ENCODE measurements around the gene RPL27. TPM values are rescaled to one million over a fixed set of nuclear protein-coding genes. Genes with fewer than 3 reads are reported as not detected.

Gene RPL27
- total and polyA plus RNA-seq, 2 of the 13 experiments (the other 11 are each of a cell fraction or from before 2014, with no cell fraction given), result 1,585 to 5,840 TPM

GRCh38 chr17:42997984-42998938 is at the start of gene RPL27 (continued):
- TF ChIP-seq, protein P1, sequence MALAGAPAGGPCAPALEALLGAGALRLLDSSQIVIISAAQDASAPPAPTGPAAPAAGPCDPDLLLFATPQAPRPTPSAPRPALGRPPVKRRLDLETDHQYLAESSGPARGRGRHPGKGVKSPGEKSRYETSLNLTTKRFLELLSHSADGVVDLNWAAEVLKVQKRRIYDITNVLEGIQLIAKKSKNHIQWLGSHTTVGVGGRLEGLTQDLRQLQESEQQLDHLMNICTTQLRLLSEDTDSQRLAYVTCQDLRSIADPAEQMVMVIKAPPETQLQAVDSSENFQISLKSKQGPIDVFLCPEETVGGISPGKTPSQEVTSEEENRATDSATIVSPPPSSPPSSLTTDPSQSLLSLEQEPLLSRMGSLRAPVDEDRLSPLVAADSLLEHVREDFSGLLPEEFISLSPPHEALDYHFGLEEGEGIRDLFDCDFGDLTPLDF (CRISPR knock-in tag; IDR thresholded peaks at IDR 0.05), result peak; percentile 96
- TF ChIP-seq ZNF44 (CRISPR knock-in tag; IDR thresholded peaks at IDR 0.05), result peak; percentile 97
- peak; percentile 97 for TF ChIP-seq ARNTL (CRISPR knock-in tag; IDR thresholded peaks at IDR 0.05)
- TF ChIP-seq, protein P2, sequence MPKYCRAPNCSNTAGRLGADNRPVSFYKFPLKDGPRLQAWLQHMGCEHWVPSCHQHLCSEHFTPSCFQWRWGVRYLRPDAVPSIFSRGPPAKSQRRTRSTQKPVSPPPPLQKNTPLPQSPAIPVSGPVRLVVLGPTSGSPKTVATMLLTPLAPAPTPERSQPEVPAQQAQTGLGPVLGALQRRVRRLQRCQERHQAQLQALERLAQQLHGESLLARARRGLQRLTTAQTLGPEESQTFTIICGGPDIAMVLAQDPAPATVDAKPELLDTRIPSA (CRISPR knock-in tag; IDR thresholded peaks at IDR 0.05; ENCODE audit: borderline replicate concordance), result peak; percentile 78; the same call in 1 of the 2 replicates
- no peak for TF ChIP-seq ATM (IDR thresholded peaks at IDR 0.05; ENCODE audit: borderline replicate concordance)
- peak; percentile 21; the same call in 1 of the 2 replicates for TF ChIP-seq ZNF451 (CRISPR knock-in tag; IDR thresholded peaks at IDR 0.05)
- TF ChIP-seq ZNF264 (CRISPR knock-in tag; IDR thresholded peaks at IDR 0.05), result peak; percentile 96
- TF ChIP-seq GATAD2A (CRISPR knock-in tag; IDR thresholded peaks at IDR 0.05), result peak; percentile 98
- TF ChIP-seq, protein P3, sequence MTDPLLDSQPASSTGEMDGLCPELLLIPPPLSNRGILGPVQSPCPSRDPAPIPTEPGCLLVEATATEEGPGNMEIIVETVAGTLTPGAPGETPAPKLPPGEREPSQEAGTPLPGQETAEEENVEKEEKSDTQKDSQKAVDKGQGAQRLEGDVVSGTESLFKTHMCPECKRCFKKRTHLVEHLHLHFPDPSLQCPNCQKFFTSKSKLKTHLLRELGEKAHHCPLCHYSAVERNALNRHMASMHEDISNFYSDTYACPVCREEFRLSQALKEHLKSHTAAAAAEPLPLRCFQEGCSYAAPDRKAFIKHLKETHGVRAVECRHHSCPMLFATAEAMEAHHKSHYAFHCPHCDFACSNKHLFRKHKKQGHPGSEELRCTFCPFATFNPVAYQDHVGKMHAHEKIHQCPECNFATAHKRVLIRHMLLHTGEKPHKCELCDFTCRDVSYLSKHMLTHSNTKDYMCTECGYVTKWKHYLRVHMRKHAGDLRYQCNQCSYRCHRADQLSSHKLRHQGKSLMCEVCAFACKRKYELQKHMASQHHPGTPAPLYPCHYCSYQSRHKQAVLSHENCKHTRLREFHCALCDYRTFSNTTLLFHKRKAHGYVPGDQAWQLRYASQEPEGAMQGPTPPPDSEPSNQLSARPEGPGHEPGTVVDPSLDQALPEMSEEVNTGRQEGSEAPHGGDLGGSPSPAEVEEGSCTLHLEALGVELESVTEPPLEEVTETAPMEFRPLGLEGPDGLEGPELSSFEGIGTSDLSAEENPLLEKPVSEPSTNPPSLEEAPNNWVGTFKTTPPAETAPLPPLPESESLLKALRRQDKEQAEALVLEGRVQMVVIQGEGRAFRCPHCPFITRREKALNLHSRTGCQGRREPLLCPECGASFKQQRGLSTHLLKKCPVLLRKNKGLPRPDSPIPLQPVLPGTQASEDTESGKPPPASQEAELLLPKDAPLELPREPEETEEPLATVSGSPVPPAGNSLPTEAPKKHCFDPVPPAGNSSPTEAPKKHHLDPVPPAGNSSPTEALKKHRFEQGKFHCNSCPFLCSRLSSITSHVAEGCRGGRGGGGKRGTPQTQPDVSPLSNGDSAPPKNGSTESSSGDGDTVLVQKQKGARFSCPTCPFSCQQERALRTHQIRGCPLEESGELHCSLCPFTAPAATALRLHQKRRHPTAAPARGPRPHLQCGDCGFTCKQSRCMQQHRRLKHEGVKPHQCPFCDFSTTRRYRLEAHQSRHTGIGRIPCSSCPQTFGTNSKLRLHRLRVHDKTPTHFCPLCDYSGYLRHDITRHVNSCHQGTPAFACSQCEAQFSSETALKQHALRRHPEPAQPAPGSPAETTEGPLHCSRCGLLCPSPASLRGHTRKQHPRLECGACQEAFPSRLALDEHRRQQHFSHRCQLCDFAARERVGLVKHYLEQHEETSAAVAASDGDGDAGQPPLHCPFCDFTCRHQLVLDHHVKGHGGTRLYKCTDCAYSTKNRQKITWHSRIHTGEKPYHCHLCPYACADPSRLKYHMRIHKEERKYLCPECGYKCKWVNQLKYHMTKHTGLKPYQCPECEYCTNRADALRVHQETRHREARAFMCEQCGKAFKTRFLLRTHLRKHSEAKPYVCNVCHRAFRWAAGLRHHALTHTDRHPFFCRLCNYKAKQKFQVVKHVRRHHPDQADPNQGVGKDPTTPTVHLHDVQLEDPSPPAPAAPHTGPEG (CRISPR knock-in tag; IDR thresholded peaks at IDR 0.05), result peak; percentile 66
- TF ChIP-seq, protein P4, sequence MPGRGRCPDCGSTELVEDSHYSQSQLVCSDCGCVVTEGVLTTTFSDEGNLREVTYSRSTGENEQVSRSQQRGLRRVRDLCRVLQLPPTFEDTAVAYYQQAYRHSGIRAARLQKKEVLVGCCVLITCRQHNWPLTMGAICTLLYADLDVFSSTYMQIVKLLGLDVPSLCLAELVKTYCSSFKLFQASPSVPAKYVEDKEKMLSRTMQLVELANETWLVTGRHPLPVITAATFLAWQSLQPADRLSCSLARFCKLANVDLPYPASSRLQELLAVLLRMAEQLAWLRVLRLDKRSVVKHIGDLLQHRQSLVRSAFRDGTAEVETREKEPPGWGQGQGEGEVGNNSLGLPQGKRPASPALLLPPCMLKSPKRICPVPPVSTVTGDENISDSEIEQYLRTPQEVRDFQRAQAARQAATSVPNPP (CRISPR knock-in tag; IDR thresholded peaks at IDR 0.05), result peak; percentile 96; the same call in 1 of the 2 replicates
- TF ChIP-seq ZBTB10 (CRISPR knock-in tag; IDR thresholded peaks at IDR 0.05; ENCODE audit: borderline replicate concordance), result no peak; the same call in 1 of the 2 replicates
- TF ChIP-seq NR1H2 (CRISPR knock-in tag; IDR thresholded peaks at IDR 0.05; ENCODE audit: borderline replicate concordance, low read depth), result no peak
- TF ChIP-seq ZNF558 (CRISPR knock-in tag; IDR thresholded peaks at IDR 0.05; ENCODE audit: borderline replicate concordance), result 0 out of 2 replicates have a peak, but pooled peaks have one; percentile 74
- TF ChIP-seq PHF8 (CRISPR knock-in tag; IDR thresholded peaks at IDR 0.05), result peak; percentile 93
- TF ChIP-seq FOSL2 (CRISPR knock-in tag; IDR thresholded peaks at IDR 0.05), result peak; percentile 86
- TF ChIP-seq ERF (CRISPR knock-in tag; IDR thresholded peaks at IDR 0.05), result peak; percentile 100
- TF ChIP-seq KDM5A (IDR thresholded peaks at IDR 0.05; ENCODE audit: borderline replicate concordance, low read length), result peak; percentile 94

Data from HepG2 (cell line).